Measurements from ENCODE around the gene ZNF76.

DNA sequence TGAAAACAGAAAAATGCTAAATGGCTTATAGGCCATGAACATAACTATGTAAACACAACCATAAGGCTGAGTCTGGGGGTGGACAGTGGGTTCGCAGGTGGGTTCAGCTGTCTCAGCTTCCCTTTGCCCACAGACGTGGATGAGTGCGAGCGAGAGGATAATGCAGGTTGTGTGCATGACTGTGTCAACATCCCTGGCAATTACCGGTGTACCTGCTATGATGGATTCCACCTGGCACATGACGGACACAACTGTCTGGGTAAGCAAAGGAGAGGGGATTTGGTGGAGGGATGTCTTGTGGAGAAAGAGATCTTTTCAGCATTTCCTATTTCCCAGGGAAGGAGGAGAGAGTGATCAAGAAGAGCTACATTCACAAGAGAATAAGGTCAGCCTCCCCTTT lies 31.1 kb upstream of the ZNF76 start:
- TF ChIP-seq CTCF (IDR thresholded peaks at IDR 0.05), result no peak
- no peak for TF ChIP-seq POLR2A (IDR thresholded peaks at IDR 0.05)

All from suprapubic skin (tissue), 3 donors.